GM21723 (cell line): ENCODE results near the gene EIF4G3.
"Not testable (repeated sequence)": the region's sequence is repeated elsewhere in the genome, so short reads cannot be mapped to it uniquely, and the experiment has no call there.

Experiments used
- ATAC-seq: cut with Tn5 transposase; IDR thresholded peaks from one replicate; pipeline ENCODE4 v1.9.1; 2021; ENCODE audit warnings: mild to moderate bottlenecking, moderate library complexity; ENCODE audit not compliant: unreplicated experiment

EIF4G3 gene

GRCh38 chr1:21176586-21177555 is at the start of gene EIF4G3:
Gene EIF4G3 (minus strand): TSS chr1:21176897. CDS start chr1:21002742, 174,155 bp downstream.
- ATAC-seq, result peak; percentile 88

- ATAC-seq, result no peak
Observed at GRCh38 chr1:21225065-21225464, 48.4 kb upstream of the EIF4G3 start.

GRCh38 chr1:21220815-21221214 is 44.1 kb upstream of the EIF4G3 start:
- no peak for ATAC-seq

GRCh38 chr1:21219674-21220073 is 43.0 kb upstream of the EIF4G3 start:
- ATAC-seq, result no peak

- no peak for ATAC-seq
Observed at GRCh38 chr1:21217812-21218596, 41.3 kb upstream of the EIF4G3 start.

GRCh38 chr1:21216835-21217811 is 40.4 kb upstream of the EIF4G3 start:
- ATAC-seq, result no peak

- no peak for ATAC-seq
Observed at GRCh38 chr1:21212126-21212525, 35.4 kb upstream of the EIF4G3 start.

GRCh38 chr1:21208137-21208700 is 31.5 kb upstream of the EIF4G3 start:
- ATAC-seq, result not testable (repeated sequence)

GRCh38 chr1:21206117-21206516 is 29.4 kb upstream of the EIF4G3 start:
- ATAC-seq, result no peak

- no peak for ATAC-seq
Observed at GRCh38 chr1:21205416-21205815, 28.7 kb upstream of the EIF4G3 start.

GRCh38 chr1:21201650-21202049 is 25.0 kb upstream of the EIF4G3 start:
- no peak for ATAC-seq

GRCh38 chr1:21201238-21201637 is 24.5 kb upstream of the EIF4G3 start:
- ATAC-seq, result not testable (repeated sequence)

- no peak for ATAC-seq
Observed at GRCh38 chr1:21200767-21201166, 24.1 kb upstream of the EIF4G3 start.

GRCh38 chr1:21198929-21199328 is 22.2 kb upstream of the EIF4G3 start:
- ATAC-seq, result no peak

GRCh38 chr1:21192871-21193270 is 16.2 kb upstream of the EIF4G3 start:
- no peak for ATAC-seq

GRCh38 chr1:21192284-21192683 is 15.6 kb upstream of the EIF4G3 start:
- no peak for ATAC-seq

- not testable (repeated sequence) for ATAC-seq
Observed at GRCh38 chr1:21190771-21191170, 14.1 kb upstream of the EIF4G3 start.

- no peak for ATAC-seq
Observed at GRCh38 chr1:21189906-21190500, 13.3 kb upstream of the EIF4G3 start.

- no peak for ATAC-seq
Observed at GRCh38 chr1:21189421-21189820, 12.7 kb upstream of the EIF4G3 start.

GRCh38 chr1:21188235-21188634 is 11.5 kb upstream of the EIF4G3 start:
- no peak for ATAC-seq
